K562 (cell line): ENCODE results near the gene FBRS. TPM values are rescaled to one million over a fixed set of nuclear protein-coding genes. Genes with fewer than 3 reads are reported as not detected.

Experiments used
- ARHGAP35 ChIP-seq: fragments of 450-650 bp; IDR thresholded peaks from 2 replicates; pipeline ENCODE4 v1.6.1; 2018; ENCODE audit not compliant: partially characterized antibody
- BDP1 ChIP-seq: IDR thresholded peaks from 3 replicates; pipeline ENCODE4 v1.6.1; 2011; ENCODE audit not compliant: insufficient read length, insufficient read depth
- HDAC3 ChIP-seq: fragments of 450-650 bp; IDR thresholded peaks from 2 replicates; pipeline ENCODE4 v1.6.1; 2018; ENCODE audit warnings: borderline replicate concordance, mild to moderate bottlenecking, moderate library complexity; ENCODE audit not compliant: partially characterized antibody
- HMGXB4 ChIP-seq: sonication (generic); formaldehyde crosslinking; IDR thresholded peaks from 2 replicates; pipeline ENCODE4 v1.8.1; 2023; ENCODE audit warnings: mild to moderate bottlenecking, missing genetic modification reagents
- HNRNPLL ChIP-seq: fragments of 200-400 bp; formaldehyde crosslinking; IDR thresholded peaks from 2 replicates; pipeline ENCODE4 v1.6.1; 2017; ENCODE audit warnings: low read length, low read depth, mild to moderate bottlenecking; ENCODE audit not compliant: poor library complexity, severe bottlenecking
- LCOR ChIP-seq: sonication (generic); formaldehyde crosslinking; IDR thresholded peaks from 2 replicates; pipeline ENCODE4 v1.8.0; 2022; ENCODE audit warnings: mild to moderate bottlenecking, missing genetic modification reagents
- MBD1 ChIP-seq: fragments of 250-450 bp; sonication (Bioruptor Pico); IDR thresholded peaks from 2 replicates; pipeline ENCODE4 v1.8.0; 2022; ENCODE audit warnings: inconsistent platforms
- MEF2A ChIP-seq: IDR thresholded peaks from 2 replicates; pipeline ENCODE4 v1.6.1; 2011; ENCODE audit warnings: low read depth, mild to moderate bottlenecking, low read length, moderate library complexity; ENCODE audit not compliant: control insufficient read depth
- MTA2 ChIP-seq: fragments of 450-650 bp; IDR thresholded peaks from 2 replicates; pipeline ENCODE4 v1.6.1; 2016; ENCODE audit warnings: low read depth
- REST ChIP-seq, 2 experiments: fragments of 450-650 bp; formaldehyde crosslinking in 1 of 2; IDR thresholded peaks; 2 replicates each; pipeline versions ENCODE4 v1.4.0 to v1.6.1; 2014 to 2020; ENCODE audit warnings: mild to moderate bottlenecking in 2 of 2, borderline replicate concordance in 1 of 2, low read depth in 1 of 2
- TCFL5 ChIP-seq: fragments of 250-450 bp; sonication (Bioruptor Pico); conservative IDR thresholded peaks from 2 replicates; pipeline ENCODE4 v1.6.1; 2021; ENCODE audit warnings: mild to moderate bottlenecking, moderate library complexity, matching md5 sums
- ZNF436 ChIP-seq: fragments of 250-450, 450-650 bp; sonication (Bioruptor Pico); formaldehyde crosslinking; IDR thresholded peaks from 2 replicates; pipeline ENCODE4 v1.7.0; 2020; ENCODE audit warnings: mild to moderate bottlenecking
- ZNF696 ChIP-seq: fragments of 250-450 bp; sonication (Bioruptor Pico); conservative IDR thresholded peaks from 2 replicates; pipeline ENCODE4 v1.4.0; 2020; ENCODE audit warnings: mild to moderate bottlenecking, moderate library complexity
- polyA plus RNA-seq, 8 experiments: library from polyadenylated mRNA; depleted of rRNA in 4 of 8; stranded (reverse) in 5 of 8; unstranded in 3 of 8; fragments of >200 nt; fragmentation: Nextera tagmentation in 2 of 8; fragmentation: Illumina TruSeq in 1 of 8; extraction: Ambion mirVana in 2 of 8; extraction: Trizol in 1 of 8; gene quantifications; 2 replicates each; pipeline versions ENCODE4 v1.2.1 to v1.2.3, GENCODE V29; 2011 to 2014; ENCODE audit warnings: inconsistent platforms in 1 of 8, missing spikeins in 1 of 8
- total RNA-seq, 7 experiments: library from RNA; depleted of rRNA in 6 of 7; stranded (reverse); fragments of >200 nt in 6 of 7; fragmentation: Illumina TruSeq in 2 of 7; extraction: Trizol in 2 of 7; gene quantifications; 2 replicates each; pipeline versions ENCODE4 v1.2.1 to v1.2.3, GENCODE V29; 2011 to 2021; ENCODE audit warnings: low replicate concordance in 1 of 7

FBRS gene
- total and polyA plus RNA-seq, 9 of the 15 experiments (the other 6 are each of a cell fraction or from before 2014, with no cell fraction given): 0.32 to 59.5 (median 13.1) TPM

GRCh38 chr16:30658731-30659506 lies 688 bp downstream of the FBRS start (continued):
- no peak for TF ChIP-seq TCFL5
- no peak for TF ChIP-seq BDP1
- TF ChIP-seq ZNF436: no peak
- TF ChIP-seq MBD1: no peak
- peak; percentile 83 for TF ChIP-seq HNRNPLL
- TF ChIP-seq MTA2: no peak
- TF ChIP-seq MEF2A: no peak
- TF ChIP-seq HMGXB4 (CRISPR knock-in tag): no peak
- TF ChIP-seq ARHGAP35: no peak
- TF ChIP-seq LCOR (CRISPR knock-in tag): no peak; the same call in 1 of the 2 replicates
- TF ChIP-seq HDAC3: no peak
- no peak for TF ChIP-seq ZNF696 (CRISPR knock-in tag)
- TF ChIP-seq REST (IDR thresholded peaks at IDR 0.05; ENCODE audit: borderline replicate concordance): peak; percentile 71
- peak; percentile 36; the same call in 1 of the 2 replicates for TF ChIP-seq REST (CRISPR knock-in tag; IDR thresholded peaks at IDR 0.05; ENCODE audit: low read depth)
